WERI-Rb-1 (cell line): Measurements from ENCODE around the gene HOXB8.

Experiments used
- DNase-seq: peaks from one replicate; pipeline ENCODE4 v3.0.0-alpha.2; 2020
- H3K27ac ChIP-seq: fragments of 250-450 bp; sonication (Bioruptor Pico); 2 replicates; pipeline ENCODE4 v1.5.1; 2020; ENCODE audit warnings: mild to moderate bottlenecking, moderate library complexity
- H3K27me3 ChIP-seq: fragments of 250-450 bp; sonication (Bioruptor Pico); 2 replicates; pipeline ENCODE4 v1.5.1; 2021; ENCODE audit warnings: mild to moderate bottlenecking, low read depth, moderate library complexity; ENCODE audit not compliant: insufficient read depth, severe bottlenecking
- H3K36me3 ChIP-seq: fragments of 250-450 bp; sonication (Bioruptor Pico); 2 replicates; pipeline ENCODE4 v1.5.1; 2020; ENCODE audit warnings: mild to moderate bottlenecking, moderate library complexity
- H3K4me3 ChIP-seq: 2 replicates; pipeline ENCODE4 v1.5.1; 2011; ENCODE audit warnings: low read depth, mild to moderate bottlenecking, control low read depth, low read length
- H3K9me3 ChIP-seq: fragments of 250-450 bp; sonication (Bioruptor Pico); 2 replicates; pipeline ENCODE4 v1.5.1; 2021; ENCODE audit warnings: mild to moderate bottlenecking, moderate library complexity; ENCODE audit not compliant: severe bottlenecking
- TF ChIP-seq, protein P1 (sequence below): IDR thresholded peaks from 2 replicates; pipeline ENCODE4 v1.5.1; 2011; ENCODE audit warnings: low read depth, mild to moderate bottlenecking, control low read depth, inconsistent platforms, low read length

Gene HOXB8

DNA sequence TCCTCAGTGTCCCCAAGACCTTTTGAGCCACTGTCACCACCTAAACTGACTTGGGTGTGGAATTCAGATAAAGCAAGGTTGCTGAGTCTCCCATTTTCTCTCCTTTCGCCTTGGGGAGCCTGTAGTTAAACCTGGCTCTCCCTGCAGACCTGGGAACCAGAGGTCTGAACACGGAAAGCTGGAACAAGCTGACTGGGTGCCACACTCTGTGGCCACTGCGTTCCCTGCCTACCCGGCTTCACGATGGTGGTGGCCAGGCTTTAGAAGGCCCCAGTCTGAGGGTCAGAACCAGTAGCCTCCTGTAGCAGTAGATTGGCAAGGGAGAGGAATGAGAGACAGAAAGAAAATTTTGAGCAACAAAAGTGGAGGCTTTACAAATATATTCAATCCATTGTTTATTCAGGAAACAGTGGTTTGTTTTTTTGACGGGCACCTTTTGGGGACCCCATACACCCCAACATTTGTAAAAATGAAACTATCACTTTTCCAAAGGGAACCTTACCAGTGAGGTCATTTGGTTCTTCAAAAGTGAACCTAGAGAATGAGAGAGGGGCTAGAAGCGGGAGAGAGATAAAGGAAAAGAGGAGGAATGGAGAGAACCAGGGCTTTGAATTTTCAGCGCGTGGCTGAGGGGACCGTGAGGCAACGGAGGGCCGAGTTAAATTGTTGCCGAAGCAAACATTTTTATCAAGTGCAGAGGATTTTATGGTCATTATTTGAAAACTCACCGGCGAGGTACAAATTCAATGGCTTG, 1.8 kb upstream of the HOXB8 start:
- Histone ChIP-seq H3K27me3 (peaks cover 94% of the 10 kb centered on the region), H3K4me3 (no peak overlapping the region)
- DNase-seq, result no peak

DNA sequence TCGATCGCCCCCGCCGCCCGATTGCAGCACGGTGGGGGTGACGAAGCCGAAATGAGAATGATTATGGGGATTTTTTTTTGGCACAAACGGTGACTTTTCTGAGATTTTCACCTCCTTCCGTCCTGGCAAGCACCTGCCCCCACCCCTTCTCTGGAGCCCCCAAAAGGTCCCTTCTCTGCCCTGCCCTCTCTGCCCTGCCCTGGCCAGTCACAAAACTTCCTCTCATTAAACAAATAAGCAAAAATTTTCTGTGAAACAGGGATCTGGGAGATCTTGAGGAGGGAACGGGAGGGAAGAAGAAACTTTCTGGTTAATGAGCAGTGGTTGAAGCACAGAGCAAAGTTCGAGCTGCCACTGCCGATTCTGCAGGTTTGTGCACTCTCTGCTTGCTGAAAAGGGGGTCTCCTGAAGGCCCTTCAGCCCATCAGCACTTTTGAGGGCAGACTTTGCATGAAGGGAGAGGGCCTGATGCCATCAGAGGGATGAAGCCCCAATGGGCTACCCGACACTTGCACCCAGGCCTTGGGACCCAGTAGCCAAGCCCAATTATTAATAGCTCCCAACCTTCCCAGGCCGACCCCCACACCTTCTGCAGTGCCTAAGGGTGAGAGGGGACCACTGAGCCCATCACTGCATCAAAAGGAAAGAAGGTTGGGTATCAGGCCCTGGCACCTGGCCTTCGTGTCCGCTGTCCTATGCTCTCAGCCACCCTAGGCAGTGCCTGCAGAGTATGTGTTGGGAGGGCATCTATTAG, 1.0 kb upstream of the HOXB8 start:
- Histone ChIP-seq H3K27ac (no peak overlapping the region), H3K36me3 (no peaks in the 10 kb centered on the region), H3K27me3 (peaks cover 91% of the 10 kb centered on the region), H3K9me3 (no peaks in the 10 kb centered on the region), H3K4me3 (no peak overlapping the region)
- TF ChIP-seq, protein P1, sequence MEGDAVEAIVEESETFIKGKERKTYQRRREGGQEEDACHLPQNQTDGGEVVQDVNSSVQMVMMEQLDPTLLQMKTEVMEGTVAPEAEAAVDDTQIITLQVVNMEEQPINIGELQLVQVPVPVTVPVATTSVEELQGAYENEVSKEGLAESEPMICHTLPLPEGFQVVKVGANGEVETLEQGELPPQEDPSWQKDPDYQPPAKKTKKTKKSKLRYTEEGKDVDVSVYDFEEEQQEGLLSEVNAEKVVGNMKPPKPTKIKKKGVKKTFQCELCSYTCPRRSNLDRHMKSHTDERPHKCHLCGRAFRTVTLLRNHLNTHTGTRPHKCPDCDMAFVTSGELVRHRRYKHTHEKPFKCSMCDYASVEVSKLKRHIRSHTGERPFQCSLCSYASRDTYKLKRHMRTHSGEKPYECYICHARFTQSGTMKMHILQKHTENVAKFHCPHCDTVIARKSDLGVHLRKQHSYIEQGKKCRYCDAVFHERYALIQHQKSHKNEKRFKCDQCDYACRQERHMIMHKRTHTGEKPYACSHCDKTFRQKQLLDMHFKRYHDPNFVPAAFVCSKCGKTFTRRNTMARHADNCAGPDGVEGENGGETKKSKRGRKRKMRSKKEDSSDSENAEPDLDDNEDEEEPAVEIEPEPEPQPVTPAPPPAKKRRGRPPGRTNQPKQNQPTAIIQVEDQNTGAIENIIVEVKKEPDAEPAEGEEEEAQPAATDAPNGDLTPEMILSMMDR, result no peak
- no peak for DNase-seq

More for the DNA sequence above, 1.8 kb upstream of the HOXB8 start:
- H3K36me3 ChIP-seq, result no peaks in the 10 kb centered on the region
- peaks cover 3% of the 10 kb centered on the region for H3K9me3 ChIP-seq
- TF ChIP-seq, protein P1, result no peak
- H3K27ac ChIP-seq, result no peak overlapping the region

DNA sequence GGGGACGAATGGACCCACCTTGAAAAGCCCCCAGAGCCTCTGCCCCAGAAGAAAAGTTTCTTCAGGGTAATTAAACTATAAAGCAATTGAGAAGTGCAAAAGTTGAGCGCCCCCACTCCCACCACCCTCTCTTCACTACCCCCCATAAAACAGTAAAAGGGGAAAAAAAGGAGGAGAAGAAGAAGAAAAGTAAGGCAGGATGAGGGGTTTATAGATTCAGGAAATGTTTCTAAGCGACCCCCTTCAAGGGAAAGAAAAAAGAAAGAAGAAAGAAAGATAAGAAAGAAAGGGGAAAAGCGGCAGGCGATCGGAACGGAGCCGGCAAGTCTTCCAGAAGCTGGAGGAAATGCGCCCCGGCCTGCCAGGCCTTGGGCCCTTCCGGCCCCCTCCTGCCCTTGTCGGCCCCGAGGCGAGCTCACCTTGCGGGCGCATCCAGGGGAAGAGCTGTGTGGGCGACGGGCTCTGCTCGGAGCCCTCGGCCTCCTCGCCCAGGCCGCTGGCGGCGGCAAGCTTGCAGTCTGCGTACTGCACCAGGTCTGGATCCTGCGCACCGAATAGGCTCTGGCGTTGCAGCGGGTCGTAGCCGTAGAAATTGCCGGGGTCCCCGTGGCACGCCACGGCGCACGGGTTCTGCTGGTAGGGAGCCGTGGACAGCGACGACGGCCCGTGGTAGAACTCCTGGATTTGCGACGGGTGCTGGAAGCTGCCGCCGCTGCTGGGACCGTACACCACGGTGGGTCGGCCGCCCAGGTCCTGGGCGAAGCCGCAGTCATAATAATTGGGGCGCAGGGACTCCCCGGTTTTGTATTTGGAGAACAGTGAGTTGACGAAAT, 1.0 kb downstream of the HOXB8 start:
- DNase-seq, result peak; percentile 49
- Histone ChIP-seq H3K4me3 (peak overlapping the region; percentile 43), H3K9me3 (no peaks in the 10 kb centered on the region), H3K27me3 (peaks cover 91% of the 10 kb centered on the region), H3K36me3 (no peaks in the 10 kb centered on the region), H3K27ac (no peak overlapping the region)
- TF ChIP-seq, protein P1, result no peak

DNA sequence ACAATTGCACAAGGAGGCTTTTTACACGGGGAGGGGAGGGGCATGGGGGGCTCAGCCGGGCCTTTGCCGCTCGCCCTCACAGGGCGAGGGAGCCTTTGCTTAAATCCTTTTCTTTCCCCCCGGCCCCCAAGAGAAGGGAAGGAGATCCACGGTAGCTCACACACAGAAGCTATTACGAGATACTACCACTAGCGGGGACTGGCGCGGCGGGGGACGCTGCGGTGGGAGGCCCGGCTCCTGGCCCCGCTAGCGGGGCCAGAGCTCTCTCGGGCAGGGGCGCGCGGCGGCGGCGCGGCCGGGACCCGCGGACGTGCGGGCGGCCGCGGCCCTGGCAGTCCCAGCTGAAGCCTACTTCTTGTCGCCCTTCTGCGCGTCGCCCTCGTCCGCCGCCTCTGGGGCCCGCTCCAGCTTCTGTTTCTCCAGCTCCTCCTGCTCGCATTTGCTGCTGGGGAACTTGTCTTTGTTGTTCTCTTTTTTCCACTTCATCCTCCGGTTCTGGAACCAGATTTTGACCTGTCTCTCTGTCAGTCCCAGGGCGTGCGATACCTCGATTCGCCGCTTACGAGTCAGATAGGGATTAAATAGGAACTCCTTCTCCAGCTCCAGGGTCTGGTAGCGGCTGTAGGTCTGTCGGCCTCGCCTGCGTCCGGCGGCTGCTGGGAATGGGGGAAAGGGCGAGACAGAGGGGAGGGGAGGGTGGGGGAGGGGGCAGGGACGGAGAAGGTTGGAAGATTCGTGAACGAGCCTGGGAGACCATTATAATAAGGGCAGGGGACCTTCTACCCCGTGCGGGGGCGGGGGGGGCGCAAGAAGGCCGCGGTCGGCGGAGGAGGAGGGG, 2.0 kb downstream of the HOXB8 start:
- Histone ChIP-seq H3K4me3 (peak overlapping the region; percentile 91), H3K9me3 (no peaks in the 10 kb centered on the region), H3K36me3 (no peaks in the 10 kb centered on the region), H3K27me3 (peaks cover 82% of the 10 kb centered on the region), H3K27ac (no peak overlapping the region)
- TF ChIP-seq, protein P1, result no peak; the same call in 1 of the 2 replicates
- peak; percentile 65 for DNase-seq

DNA sequence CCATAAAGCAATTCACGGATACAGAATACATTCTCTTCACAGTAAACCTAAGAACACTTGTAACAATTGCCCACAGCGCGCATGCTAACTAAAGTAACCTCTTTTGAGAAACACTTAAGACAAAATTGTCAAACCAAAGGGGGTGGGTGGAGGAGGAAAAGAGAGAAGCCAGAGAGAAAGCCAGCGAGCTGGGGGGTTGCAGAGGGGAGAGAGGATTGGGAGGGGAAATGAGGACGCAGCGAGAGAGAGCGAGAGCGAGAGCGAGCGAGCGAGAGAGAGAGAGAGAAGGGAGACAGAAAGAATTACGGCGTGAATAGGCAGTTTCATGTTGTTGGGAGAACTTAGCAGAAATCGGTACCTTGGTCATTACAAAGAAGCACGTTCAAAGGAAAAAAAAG, 2.6 kb downstream of the HOXB8 start:
- Histone ChIP-seq H3K9me3 (no peaks in the 10 kb centered on the region), H3K27ac (no peak overlapping the region), H3K4me3 (peak overlapping the region; percentile 91), H3K36me3 (no peaks in the 10 kb centered on the region), H3K27me3 (peaks cover 79% of the 10 kb centered on the region)
- DNase-seq, result no peak
- TF ChIP-seq, protein P1, result no peak
